SU-DHL-6 (cell line): ENCODE data around the gene AAR2.

Source experiments
- H2AFZ ChIP-seq: fragments of 200-600 bp; sonication (generic); 2 replicates; pipeline ENCODE4 v1.6.1; 2014; ENCODE audit warnings: low read depth, mild to moderate bottlenecking, moderate library complexity, mixed read lengths, antibody characterized with exemption, low read length; ENCODE audit not compliant: severe bottlenecking
- H3F3A ChIP-seq: fragments of 200-600 bp; shearing (Covaris generic); 2 replicates; pipeline ENCODE4 v1.6.0; 2016; ENCODE audit warnings: antibody characterized with exemption, mild to moderate bottlenecking; ENCODE audit not compliant: insufficient read depth
- H3K27ac ChIP-seq: fragments of 200-600 bp; sonication (generic); 2 replicates; pipeline ENCODE4 v1.5.1; 2016; ENCODE audit warnings: low read depth, mild to moderate bottlenecking, low read length, moderate library complexity, mixed read lengths
- H3K27me3 ChIP-seq: fragments of 200-600 bp; sonication (generic), shearing (Covaris generic); 2 replicates; pipeline ENCODE4 v1.6.0; 2014; ENCODE audit warnings: mild to moderate bottlenecking, low read length
- H3K36me3 ChIP-seq: fragments of 200-600 bp; sonication (generic); 2 replicates; pipeline ENCODE4 v1.6.1; 2014; ENCODE audit warnings: mild to moderate bottlenecking, low read length, mixed read lengths
- H3K4me2 ChIP-seq: fragments of 300-600, 200-600 bp; shearing (Covaris generic), sonication (generic); 2 replicates; pipeline ENCODE4 v1.6.0; 2014; ENCODE audit warnings: low read length, low read depth, mild to moderate bottlenecking; ENCODE audit not compliant: poor library complexity, severe bottlenecking
- H3K4me3 ChIP-seq: fragments of 200-600 bp; sonication (generic); 2 replicates; pipeline ENCODE4 v1.5.1; 2014; ENCODE audit warnings: antibody characterized with exemption, low read length, mild to moderate bottlenecking, mixed read lengths; ENCODE audit not compliant: insufficient read depth, poor library complexity, severe bottlenecking
- H3K79me2 ChIP-seq: fragments of 200-600 bp; sonication (generic); 2 replicates; pipeline ENCODE4 v1.6.1; 2014; ENCODE audit warnings: mild to moderate bottlenecking, low read length, moderate library complexity; ENCODE audit not compliant: insufficient read depth
- H3K9ac ChIP-seq: fragments of 200-600 bp; sonication (generic); 2 replicates; pipeline ENCODE4 v1.7.0; 2014; ENCODE audit warnings: mild to moderate bottlenecking, low read length
- H3K9me2 ChIP-seq: fragments of 200-600 bp; sonication (generic); replicated peaks from 2 replicates; pipeline ENCODE4 v1.6.1; 2014; ENCODE audit warnings: low read length; ENCODE audit not compliant: insufficient read depth
- H3K9me3 ChIP-seq: fragments of 200-600 bp; sonication (generic); 2 replicates; pipeline ENCODE4 v1.6.1; 2014; ENCODE audit warnings: low read length, mixed read lengths; ENCODE audit not compliant: insufficient read depth
- H4K20me1 ChIP-seq: fragments of 200-600 bp; sonication (generic); 2 replicates; pipeline ENCODE4 v1.6.1; 2014; ENCODE audit warnings: low read depth, mild to moderate bottlenecking, antibody characterized with exemption, low read length, moderate library complexity, mixed read lengths
- EZH2phosphoT487 ChIP-seq: fragments of 200-600 bp; sonication (generic), shearing (Covaris generic); conservative IDR thresholded peaks from 2 replicates; pipeline ENCODE4 v1.6.1; 2018; ENCODE audit warnings: mild to moderate bottlenecking, antibody characterized with exemption, low read length, moderate library complexity, mixed read lengths
- TF ChIP-seq, protein P1 (sequence below): fragments of 200-600 bp; sonication (generic); IDR thresholded peaks from one replicate; pipeline ENCODE4 v1.5.1; 2017; ENCODE audit warnings: antibody characterized with exemption, mild to moderate bottlenecking, low read length, moderate library complexity; ENCODE audit not compliant: insufficient read depth, poor library complexity, severe bottlenecking

Gene AAR2

DNA sequence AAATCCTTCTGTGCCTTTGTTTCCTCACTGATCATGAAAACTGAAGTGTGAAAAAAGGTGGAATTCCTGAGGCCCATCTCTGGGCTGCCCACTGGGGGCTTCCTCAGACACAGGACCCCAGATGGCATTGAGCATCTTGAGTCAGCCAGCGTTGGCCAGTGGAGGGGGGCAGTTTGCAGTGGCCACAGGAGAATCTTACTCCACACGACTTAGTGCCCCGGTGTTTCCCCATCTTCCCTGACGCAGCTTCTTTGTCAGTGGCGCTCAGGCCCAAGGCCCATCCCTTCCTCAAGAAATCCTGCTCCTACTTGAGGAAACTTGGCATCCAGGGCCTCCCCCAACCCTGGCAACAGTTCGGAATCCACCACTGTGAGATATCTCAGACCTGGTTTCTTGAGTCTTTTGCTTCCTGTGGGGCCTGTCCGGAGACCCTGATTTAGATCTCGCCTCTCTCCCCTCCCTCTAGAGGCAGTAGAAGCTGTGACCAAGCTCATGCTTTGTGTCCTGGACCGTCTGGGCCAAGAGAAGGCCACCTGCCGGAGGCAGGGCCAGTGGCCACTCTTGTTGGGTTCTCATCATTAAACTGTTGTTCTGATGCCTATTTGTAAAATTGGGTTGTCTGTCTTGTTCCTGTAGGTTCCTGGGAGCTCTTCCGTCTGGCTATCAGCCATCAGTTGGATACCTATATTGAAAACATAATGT, 49.6 kb downstream of the AAR2 start:
- Histone ChIP-seq H3K27me3 (no peaks in the 10 kb centered on the region), H3K36me3 (no peaks in the 10 kb centered on the region), H3K4me3 (no peak overlapping the region), H3K4me2 (no peak overlapping the region), H3K9ac (no peak overlapping the region), H3F3A (no peaks in the 10 kb centered on the region), H3K27ac (no peak overlapping the region), H3K79me2 (no peaks in the 10 kb centered on the region), H3K9me3 (no peaks in the 10 kb centered on the region), H2AFZ (no peak overlapping the region), H3K9me2 (no peaks in the 10 kb centered on the region), H4K20me1 (no peaks in the 10 kb centered on the region)
- TF ChIP-seq EZH2phosphoT487, result no peak
- TF ChIP-seq, protein P1, sequence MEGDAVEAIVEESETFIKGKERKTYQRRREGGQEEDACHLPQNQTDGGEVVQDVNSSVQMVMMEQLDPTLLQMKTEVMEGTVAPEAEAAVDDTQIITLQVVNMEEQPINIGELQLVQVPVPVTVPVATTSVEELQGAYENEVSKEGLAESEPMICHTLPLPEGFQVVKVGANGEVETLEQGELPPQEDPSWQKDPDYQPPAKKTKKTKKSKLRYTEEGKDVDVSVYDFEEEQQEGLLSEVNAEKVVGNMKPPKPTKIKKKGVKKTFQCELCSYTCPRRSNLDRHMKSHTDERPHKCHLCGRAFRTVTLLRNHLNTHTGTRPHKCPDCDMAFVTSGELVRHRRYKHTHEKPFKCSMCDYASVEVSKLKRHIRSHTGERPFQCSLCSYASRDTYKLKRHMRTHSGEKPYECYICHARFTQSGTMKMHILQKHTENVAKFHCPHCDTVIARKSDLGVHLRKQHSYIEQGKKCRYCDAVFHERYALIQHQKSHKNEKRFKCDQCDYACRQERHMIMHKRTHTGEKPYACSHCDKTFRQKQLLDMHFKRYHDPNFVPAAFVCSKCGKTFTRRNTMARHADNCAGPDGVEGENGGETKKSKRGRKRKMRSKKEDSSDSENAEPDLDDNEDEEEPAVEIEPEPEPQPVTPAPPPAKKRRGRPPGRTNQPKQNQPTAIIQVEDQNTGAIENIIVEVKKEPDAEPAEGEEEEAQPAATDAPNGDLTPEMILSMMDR, result no peak

DNA sequence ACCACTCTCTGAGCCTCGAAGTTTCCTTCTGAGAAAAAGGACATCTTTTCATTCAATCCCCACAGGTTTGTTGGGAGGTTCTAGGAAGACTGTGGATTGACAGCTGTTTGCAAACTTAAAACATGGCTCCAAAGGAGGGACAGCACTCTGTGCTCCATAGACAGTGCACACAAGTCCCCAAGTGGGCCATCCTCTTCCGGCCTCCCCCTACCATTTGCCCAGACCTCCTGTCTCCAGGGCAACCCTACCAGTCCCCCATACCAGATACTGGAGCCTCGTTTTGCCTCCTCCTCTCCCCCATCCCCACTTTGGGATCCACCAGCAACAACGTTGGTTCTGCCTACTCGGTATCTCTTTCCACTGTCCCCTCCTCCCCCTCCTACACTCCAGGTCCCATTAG, 61.4 kb downstream of the AAR2 start:
- H3K27ac ChIP-seq, result no peak overlapping the region
- H3F3A ChIP-seq, result no peaks in the 10 kb centered on the region
- no peak overlapping the region for H2AFZ ChIP-seq
- H3K4me2 ChIP-seq, result no peak overlapping the region
- no peaks in the 10 kb centered on the region for H3K27me3 ChIP-seq
- TF ChIP-seq EZH2phosphoT487, result no peak
- TF ChIP-seq, protein P1, result no peak
- no peaks in the 10 kb centered on the region for H3K9me3 ChIP-seq
- no peaks in the 10 kb centered on the region for H3K79me2 ChIP-seq
- H3K9me2 ChIP-seq, result no peaks in the 10 kb centered on the region
- H3K4me3 ChIP-seq, result no peak overlapping the region
- H4K20me1 ChIP-seq, result no peaks in the 10 kb centered on the region
- no peak overlapping the region for H3K9ac ChIP-seq
- no peaks in the 10 kb centered on the region for H3K36me3 ChIP-seq

- Histone ChIP-seq H3K9me2 (no peaks in the 10 kb centered on the region), H3K4me3 (no peak overlapping the region), H3K27me3 (no peaks in the 10 kb centered on the region), H3K9ac (no peak overlapping the region), H3K27ac (no peak overlapping the region), H3K36me3 (no peaks in the 10 kb centered on the region), H3F3A (no peaks in the 10 kb centered on the region), H2AFZ (no peak overlapping the region), H3K9me3 (no peaks in the 10 kb centered on the region), H3K4me2 (no peak overlapping the region), H3K79me2 (no peaks in the 10 kb centered on the region), H4K20me1 (no peaks in the 10 kb centered on the region)
- TF ChIP-seq EZH2phosphoT487, result no peak
- TF ChIP-seq, protein P1, result no peak
Measured at GRCh38 chr20:36298061-36298460, 61.8 kb downstream of the AAR2 start.
